Activated CD8-positive, alpha-beta memory T cell treated with anti-CD3 and anti-CD28 coated beads for 36 hours (primary cell): Measurements from ENCODE around the gene ASNSD1. TPM values are rescaled to one million over a fixed set of nuclear protein-coding genes. Genes with fewer than 3 reads are reported as not detected.

Source experiments
- CTCF ChIA-PET: fragments of 350-600 bp; sonication (Branson Sonifier 250); formaldehyde crosslinking; loops from one replicate; lab custom pipeline; 2021; ENCODE audit warnings: antibody characterized with exemption; lab: Charles Lee
- POLR2A ChIA-PET: fragments of 350-600 bp; sonication (Branson Sonifier 250); formaldehyde crosslinking; loops from one replicate; lab custom pipeline; 2021; ENCODE audit warnings: antibody characterized with exemption; lab: Charles Lee
- total RNA-seq, 2 experiments: library from RNA; stranded (reverse); gene quantifications; one replicate each; pipeline ENCODE4 v1.2.3, GENCODE V29; 2021

The ASNSD1 gene
- total RNA-seq: 10 to 100 TPM; 52.1 to 54.4 TPM

DNA sequence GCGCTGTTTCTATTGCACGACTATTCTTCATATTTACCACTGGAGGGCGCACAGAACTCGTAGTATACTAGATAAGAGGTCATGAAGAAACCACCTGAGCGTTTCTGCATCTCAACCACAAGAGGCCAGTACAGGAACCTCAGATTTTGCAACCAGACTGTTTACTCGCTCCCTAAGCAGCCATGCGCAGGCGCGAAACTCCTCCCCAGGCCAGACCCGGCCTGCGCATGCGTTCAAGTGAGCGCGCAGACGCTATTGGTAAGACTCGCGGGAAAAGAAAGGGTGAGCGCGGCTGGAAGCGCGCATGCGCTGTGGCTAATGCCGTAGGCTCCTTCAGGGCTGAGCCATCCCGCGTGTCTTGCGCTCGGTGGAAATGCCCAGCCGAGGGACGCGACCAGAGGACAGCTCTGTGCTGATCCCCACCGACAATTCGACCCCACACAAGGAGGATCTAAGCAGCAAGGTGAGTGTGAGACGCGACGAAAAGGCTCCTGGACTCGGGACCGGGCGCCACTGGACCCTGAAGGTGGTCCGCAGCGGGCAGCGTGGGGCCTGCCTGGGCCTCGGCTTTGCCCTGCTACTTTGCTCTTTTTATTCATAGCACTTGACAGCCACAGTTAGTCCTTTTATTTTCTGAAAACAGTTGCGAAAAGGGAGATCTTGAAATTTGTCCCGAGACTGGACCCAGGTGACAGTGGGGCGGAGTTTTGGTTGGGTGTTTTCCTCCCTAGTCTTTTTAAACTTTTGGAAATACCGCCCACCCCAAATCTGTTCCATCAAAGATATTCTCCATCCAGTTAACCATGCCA lies at the start of gene ASNSD1:
Gene ASNSD1, plus strand, starts transcription at position 312 of the 809 bp plus-strand sequence. CDS start 4,674 bp downstream, outside the sequence.
- POLR2A ChIA-PET: interaction anchor here (2.8 to 2.9 kb wide), 2 partner anchors 13 to 101 kb away, joined by 9 to 18 read pairs; partner anchors contain the start of genes ANKAR and OSGEPL1
- CTCF ChIA-PET: interaction anchor here (0.6 to 3.5 kb wide), 14 partner anchors 9 to 410 kb away, joined by 3 to 18 read pairs (median 4); partner anchors contain the start of genes ANKAR and OSGEPL1

DNA sequence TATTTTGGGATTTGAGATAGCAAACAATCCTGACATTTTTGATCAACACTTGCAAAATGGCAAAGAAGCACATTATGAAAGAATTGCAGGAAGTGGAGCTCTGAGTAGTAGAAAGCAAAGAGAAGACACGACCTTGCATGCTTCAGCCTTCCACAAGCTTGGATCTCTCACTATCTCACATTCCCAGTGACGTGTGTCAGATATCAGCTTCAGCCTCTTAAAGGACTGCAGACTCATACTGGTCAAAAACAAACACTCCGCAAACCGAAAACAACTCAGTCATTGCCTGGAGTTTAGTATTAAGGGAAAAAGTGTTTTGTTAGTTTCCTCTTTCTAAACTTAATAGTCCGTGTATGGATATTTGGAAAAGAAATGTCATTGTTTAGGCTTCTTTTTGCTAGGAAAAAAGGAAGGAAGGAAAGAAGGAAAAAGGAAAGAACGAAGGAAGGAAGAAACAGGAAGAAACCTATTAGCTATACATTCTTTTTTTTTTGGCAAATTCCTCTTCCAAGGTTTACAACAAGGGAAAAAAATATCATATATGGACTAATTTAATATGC lies 48.1 kb upstream of the ASNSD1 start:
- CTCF ChIA-PET: no interaction called here
- POLR2A ChIA-PET: no interaction called here

DNA sequence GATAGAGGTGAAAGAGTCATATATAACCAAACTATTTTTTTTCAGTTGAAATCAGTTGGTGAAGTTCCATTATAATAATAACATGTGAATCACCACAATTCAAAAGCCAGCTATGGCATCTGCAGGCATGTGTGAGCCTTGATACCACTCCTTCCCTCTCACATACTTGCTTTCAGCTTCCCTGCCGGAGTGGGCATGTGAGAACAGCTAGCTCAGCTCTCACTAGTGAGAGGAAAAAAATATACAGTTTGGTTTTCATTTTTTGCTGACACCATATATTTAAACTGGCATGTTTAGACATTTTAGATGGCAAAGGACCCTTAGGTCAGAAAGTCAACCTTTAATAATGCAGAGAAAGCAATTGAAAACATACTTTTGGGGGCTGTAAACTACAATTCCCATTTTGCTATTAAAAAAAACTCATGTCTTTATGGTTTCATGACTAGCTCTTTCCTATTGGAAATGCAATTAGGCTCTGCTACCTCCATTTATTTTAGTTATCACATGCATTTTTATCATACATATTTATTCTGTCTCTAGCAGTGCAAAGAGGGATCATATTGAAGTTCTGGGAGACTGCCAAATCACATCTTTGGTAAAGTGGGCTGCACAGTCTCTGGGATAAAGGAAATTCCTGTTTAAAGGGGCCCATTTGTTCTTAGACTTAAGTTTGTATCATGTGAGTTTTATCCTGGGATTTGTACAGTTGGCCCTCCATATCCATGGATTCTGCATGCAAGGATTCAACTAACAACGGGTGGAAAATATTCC lies 47.4 kb upstream of the ASNSD1 start:
- CTCF ChIA-PET: no interaction called here
- POLR2A ChIA-PET: no interaction called here

DNA sequence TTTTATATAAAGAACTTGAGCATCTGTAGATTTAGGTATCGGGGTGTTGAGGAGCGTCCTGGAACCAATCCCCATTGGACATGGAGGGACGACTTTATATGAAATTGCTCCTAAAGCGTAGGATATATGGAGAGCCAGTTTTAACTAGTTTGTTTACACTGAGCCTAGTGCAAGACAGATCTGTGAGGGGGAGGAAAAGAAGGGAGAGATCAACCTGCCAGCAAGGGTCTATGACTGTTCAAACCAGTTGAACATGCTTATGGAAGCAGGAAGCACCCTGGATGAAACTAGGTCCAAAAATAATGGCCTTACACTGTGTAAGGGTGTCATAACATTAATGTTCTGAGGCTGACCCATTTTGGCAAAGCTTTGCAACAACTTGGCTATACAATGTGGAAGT lies 46.7 kb upstream of the ASNSD1 start:
- CTCF ChIA-PET: no interaction called here
- POLR2A ChIA-PET: no interaction called here

DNA sequence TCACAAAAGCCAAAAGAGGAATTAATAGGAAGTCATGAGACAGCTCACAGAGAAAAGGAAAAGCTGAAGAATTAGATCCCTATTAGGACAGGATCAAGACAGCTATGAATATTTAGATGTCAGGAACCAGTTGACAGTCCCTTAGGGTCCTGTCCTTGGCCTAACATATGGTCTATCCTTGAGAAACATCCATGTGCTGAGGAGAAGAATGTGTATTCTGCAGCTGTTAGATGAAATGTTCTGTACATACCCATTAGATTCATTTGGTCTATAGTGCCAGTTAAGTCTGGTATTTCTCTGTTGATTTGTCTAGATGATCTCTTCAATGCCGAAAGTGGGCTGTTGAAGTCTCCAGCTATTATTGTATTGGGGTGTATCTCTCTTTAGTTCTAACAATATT lies 43.1 kb upstream of the ASNSD1 start:
- ChIA-PET POLR2A (no interaction called here), CTCF (no interaction called here)

DNA sequence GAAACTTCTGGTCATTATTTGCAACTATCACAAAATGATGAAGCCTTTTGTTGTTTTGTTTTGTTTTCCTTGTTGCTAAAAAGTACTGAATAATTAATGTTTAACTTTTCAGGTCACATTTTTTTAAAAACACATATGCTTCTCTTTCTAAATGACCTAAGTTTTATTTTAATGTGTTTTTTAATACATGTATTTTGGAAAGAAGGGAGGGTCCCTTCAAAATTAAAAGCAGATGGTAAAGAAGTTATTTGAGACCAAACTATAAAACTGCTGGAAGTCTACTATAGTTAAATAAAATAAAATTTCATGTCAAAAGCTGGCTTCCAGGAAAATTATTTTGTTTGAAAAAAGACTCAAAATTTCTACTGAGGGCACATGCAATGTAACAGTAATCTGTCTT lies 39.5 kb upstream of the ASNSD1 start:
- ChIA-PET POLR2A (no interaction called here), CTCF (no interaction called here)

DNA sequence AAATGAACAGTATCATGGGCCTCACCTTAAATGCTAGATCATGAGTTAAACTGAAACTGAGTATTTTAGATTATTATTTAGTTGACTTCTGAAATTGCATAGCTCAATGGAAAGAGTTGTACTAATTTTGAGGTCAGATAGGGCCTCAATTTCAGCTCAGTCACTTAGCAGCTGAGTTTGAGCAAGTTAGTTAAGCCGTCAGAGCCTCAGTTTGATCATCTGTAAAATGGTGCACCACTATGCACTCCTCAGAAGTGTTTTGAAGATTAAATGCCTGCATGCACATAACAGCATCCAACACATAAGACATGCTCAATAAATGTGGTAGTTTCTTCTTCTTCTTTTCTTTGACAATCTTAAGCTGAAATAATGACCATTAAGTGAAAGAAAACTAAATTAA lies 38.2 kb upstream of the ASNSD1 start:
- ChIA-PET CTCF (interaction anchor here (0.6 kb wide), 1 partner anchor 91 kb away, joined by 4 read pairs; no protein-coding TSS in a partner anchor), POLR2A (no interaction called here)

DNA sequence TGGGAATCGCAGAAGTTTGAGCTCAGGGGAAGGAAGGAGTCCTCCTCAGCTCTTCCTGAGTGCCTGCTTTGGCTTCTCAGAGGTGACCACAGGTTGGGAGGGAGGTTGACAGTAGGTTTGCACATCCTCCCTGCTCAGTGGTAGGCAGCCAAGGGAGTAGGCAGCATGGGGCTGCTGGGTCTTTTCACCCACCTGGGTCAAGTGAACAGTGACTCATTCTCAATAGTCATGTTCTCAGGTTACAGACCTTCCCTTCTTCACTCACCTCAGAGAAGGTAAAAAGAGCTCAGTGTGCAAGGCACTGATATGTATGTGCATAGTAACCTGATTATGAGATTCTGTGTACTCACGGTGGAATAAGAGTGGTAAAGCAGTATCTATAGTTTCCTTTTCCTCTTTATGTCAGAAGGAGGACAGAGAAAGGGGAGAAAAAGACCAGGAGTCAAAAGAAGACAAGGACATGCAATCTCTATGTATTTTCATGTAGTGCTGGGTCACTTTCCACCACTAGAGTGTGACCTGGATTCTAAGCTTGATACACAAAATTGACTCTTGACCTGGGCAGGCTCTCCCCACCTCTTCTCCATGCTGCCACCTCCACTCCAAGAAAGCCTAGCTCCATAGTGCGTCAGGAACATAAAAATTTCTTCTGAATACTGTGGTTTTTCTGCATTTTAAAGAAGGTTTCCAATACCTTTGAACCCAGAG lies 36.5 kb upstream of the ASNSD1 start:
- ChIA-PET POLR2A (no interaction called here), CTCF (no interaction called here)

DNA sequence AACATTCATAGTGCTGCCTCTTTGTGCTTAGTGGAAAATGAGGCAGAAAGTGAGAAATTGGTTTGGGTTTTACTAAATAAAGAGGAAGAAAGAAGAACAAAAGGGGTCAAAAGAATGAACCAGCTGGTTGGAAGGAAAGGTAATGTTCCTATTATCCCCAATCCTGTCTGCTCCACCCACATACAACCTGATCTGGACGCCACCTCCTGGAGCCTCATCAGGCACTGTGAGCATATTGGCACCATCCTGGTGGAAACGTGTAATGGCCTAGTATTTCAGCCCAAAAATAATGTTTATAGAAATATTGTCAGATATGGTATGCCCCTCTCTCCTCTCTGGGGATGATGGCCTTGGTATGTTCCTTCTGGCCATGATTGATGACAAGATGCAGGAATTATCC lies 35.6 kb upstream of the ASNSD1 start:
- POLR2A ChIA-PET: interaction anchor here (0.7 kb wide), 1 partner anchor 310 kb away, joined by 4 read pairs; no protein-coding TSS in a partner anchor

DNA sequence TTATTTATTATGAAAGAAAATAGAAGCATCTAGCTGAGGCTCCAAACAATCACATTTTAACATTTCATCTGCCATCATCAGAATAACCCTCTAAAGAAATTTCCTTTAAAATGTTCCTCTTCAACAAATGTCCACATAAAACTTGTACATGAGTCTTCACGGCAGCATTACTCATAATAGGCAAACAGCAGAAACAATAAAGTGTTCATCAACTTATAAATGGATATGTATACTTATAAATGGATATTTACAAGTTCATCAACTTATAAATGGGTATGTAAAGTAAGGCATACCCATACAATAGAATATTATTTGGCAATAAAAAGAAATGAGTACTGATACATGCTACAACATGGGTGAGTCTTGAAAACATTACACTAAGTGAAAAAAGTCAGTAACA lies 33.5 kb upstream of the ASNSD1 start:
- POLR2A ChIA-PET: no interaction called here
- CTCF ChIA-PET: no interaction called here

More for the DNA sequence above, 35.6 kb upstream of the ASNSD1 start:
- CTCF ChIA-PET: no interaction called here

DNA sequence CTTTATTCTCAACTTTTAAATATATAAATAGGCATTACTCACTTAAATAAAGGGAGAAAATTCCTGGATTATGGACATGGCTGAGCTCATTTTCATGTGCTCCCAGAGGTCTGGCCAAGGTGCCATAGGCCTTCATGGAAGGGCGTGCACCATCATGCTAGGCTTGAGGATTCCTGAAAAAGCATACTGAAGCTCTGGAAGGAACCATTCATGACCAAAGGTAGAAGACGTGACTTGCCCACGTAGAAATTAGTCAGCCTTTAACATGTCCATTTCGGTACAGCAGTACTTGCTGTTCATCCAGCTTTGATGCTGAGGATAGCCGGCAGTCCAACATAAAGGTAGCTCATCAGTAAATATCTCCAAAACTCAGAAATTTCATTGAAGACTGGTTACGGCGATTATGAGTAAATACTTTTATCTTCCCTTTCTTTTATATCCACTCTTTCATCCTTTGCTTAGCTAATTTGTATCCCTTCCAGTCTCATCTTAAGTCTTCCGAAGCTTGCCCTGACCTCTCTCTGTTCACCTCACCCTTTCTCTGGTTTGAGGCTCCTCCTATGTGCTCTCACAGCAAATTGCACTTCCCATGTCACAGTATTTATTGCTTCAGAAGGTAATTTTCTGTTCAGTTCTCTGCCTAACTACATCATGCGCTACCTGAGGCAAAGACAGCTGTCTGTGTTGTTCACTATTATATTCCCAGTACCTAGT lies 32.3 kb upstream of the ASNSD1 start:
- CTCF ChIA-PET: no interaction called here
- POLR2A ChIA-PET: no interaction called here

DNA sequence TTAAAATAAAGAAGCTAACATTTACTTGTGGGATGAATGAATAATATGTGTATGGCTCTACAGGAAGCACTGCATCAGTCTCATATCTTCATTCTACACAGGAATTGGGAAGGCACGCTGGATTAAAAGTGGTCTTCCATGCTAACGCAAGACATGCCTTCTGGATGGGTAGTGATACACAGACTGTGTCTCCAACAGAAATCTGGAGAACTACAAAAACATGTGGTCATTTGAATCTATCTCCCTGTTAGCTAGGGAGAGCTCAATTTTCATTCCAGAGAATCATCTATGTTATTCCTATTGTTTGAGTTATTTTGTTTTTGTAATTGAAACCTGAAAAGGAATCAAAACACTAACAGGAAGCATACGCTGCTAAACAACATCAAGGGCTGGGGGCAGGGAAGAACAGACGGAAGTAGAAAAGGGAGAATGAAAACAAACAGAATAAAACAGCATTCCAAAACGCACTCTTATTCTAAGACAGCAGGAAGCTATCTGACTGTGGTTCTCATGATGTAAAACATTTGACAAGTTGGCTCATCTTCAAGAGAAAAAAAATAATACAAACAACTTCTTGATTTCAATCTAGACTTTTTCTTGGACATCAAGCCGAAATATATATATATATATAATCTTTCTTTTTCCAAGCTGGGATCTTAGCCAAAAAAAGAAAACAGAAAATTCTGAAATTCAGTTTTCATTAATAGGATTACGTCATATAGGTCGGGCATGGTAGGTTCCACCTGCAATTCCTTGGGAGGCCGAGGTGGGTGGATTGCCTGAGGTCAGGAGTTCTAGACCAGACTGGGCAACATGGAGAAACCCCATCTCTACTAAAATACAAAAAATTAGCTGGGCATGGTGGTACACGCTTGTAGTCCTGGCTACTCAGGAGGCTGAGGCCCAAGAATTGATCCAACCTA lies 31.5 kb upstream of the ASNSD1 start:
- POLR2A ChIA-PET: no interaction called here
- CTCF ChIA-PET: no interaction called here

DNA sequence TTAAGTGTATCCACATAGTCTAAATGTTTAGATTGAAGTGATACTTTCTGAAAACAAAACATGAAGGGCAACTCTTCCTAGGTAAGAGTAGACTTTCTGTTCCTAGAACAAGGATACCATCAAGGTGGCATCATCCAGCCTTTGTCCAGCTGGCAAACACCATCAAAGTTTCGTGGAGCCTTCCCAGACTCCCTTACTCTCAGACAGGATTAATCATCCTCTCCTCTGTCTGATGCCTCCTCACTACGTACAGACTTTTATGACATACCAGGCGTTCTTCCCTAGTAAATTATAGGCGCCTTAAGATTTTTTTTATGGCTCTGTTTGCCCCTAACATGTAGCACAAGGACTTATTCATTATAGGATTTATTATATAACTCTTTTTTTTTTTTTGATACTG lies 29.4 kb upstream of the ASNSD1 start:
- ChIA-PET CTCF (no interaction called here), POLR2A (no interaction called here)

DNA sequence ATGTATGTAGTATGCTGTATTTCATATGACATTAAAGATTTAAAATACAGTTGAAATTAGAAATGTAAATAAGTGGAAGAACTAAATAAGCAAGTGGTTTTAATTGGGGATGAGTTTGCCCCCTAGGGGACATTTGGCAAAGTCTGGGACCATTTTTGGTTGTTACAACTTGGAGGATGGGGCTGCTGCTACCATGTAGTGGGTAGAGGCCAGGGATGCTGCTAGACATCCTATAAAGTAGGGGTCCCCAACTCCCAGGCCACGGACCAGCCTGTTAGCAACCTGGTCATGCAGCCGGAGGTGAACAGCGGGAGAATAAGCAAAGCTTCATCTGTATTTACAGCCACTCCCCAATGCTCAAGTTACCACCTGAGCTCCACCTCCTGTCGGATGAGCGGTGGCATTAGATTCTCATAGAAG lies 27.9 kb upstream of the ASNSD1 start:
- ChIA-PET POLR2A (no interaction called here), CTCF (no interaction called here)

DNA sequence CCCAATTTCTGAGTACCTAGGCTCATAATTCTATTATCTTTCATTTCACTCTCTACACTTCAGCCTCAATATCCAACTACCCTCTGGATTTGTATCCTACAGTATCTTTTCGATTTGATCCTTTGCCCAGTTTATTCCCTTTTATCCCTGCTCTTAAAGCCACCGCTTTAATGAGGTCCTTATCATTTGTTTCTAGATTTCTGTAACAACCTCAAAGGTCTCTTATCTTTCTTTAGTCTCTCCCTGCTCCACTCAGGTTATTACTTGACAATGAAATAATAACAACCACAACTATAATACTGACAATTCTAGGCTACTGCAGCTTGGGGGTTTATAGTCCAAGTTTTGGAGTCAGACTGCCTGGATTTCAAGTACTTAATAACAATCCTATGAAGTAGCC lies 25.9 kb upstream of the ASNSD1 start:
- POLR2A ChIA-PET: no interaction called here
- CTCF ChIA-PET: no interaction called here

DNA sequence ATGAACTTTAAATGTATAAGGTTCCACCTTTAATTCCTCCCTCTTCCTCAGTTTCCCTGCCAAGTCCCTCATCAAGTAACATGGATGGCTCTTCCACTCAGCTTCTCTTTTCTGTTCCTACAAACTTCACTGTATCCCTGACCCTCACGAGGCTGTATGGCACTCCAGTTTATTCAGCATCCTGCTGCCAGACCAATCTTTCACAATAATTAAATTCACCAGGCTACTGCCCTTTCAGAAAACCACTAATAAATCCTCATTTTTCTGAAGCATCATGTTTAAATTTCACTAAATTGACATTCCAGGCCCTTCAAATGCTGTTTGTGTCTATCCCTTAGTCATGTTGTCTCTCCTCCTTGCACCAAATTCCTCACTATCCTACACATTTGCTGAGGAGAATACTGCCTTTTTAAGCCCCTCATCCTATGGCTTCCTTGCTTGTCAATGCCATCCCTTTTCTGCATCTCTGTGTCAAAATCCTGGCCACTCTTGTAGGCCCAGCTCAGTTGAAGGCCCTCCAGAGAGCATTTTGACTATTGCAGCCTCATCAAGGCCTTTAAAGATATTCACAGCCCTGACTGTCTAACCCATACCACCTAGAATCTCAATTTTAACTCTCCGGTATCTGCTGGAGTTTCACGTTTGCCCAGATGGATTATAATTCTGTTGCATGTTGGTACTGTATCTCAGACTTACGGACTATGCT lies 22.8 kb upstream of the ASNSD1 start:
- ChIA-PET CTCF (no interaction called here), POLR2A (no interaction called here)

DNA sequence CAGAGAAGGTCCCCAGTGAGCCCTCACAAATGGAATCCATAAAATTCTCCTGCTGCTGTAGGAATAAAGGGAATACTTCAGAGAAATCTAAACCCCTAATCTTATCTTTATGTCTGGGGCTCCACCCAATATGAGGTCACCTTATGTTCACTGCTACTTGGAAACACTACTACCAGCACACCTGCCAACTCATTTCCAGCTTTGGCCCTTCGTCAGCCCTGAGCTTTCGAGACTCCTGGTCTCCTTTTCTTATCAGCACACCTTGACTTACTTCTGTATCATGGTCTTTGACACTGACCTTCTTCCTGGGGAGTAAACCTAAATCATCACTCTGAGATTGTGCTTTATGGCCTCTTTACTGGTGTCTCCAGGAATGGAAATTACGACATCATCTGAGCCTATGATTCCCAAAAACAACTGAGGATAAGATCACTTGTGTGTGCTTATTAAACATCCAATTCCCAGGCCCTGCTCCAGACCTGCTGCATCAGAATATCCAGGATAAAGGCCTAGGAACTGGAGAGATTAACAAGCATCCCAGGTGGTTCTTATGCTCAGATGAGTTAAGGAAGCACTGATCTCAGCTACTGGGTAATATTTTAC lies 22.2 kb upstream of the ASNSD1 start:
- CTCF ChIA-PET: no interaction called here
- POLR2A ChIA-PET: no interaction called here
